Neural cell (in vitro differentiated cells): ENCODE data around the gene USP40. TPM values are rescaled to one million over a fixed set of nuclear protein-coding genes. Genes with fewer than 3 reads are reported as not detected.

ENCODE experiments used
- H2AFZ ChIP-seq: fragments of 200-600, 300-800 bp; sonication (generic), shearing (Covaris generic); 2 replicates; pipeline ENCODE4 v1.6.0; 2014; ENCODE audit warnings: low read depth, mild to moderate bottlenecking, antibody characterized with exemption, low read length, moderate library complexity
- H3F3A ChIP-seq: fragments of 200-600 bp; shearing (Covaris generic); 2 replicates; pipeline ENCODE4 v1.6.1; 2016; ENCODE audit warnings: mild to moderate bottlenecking, moderate library complexity, mixed read lengths, antibody characterized with exemption, low read length; ENCODE audit not compliant: insufficient read depth, poor library complexity, severe bottlenecking
- H3K27ac ChIP-seq: fragments of 200-600, 300-800 bp; sonication (generic), shearing (Covaris generic); 2 replicates; pipeline ENCODE4 v1.5.1; 2014; ENCODE audit warnings: mild to moderate bottlenecking, low read length, moderate library complexity
- H3K27me3 ChIP-seq: fragments of 300-800, 200-600 bp; sonication (generic), shearing (Covaris generic); 2 replicates; pipeline ENCODE4 v1.6.0; 2014; ENCODE audit warnings: mild to moderate bottlenecking, low read depth, low read length, moderate library complexity; ENCODE audit not compliant: insufficient read depth
- H3K36me3 ChIP-seq: fragments of 300-800, 200-600 bp; sonication (generic), shearing (Covaris generic); 2 replicates; pipeline ENCODE4 v1.5.1; 2014; ENCODE audit warnings: mild to moderate bottlenecking, antibody characterized with exemption, low read length, moderate library complexity; ENCODE audit not compliant: insufficient read depth
- H3K4me2 ChIP-seq: fragments of 300-800, 200-600 bp; sonication (generic), shearing (Covaris generic); 2 replicates; pipeline ENCODE4 v1.6.0; 2014; ENCODE audit warnings: mild to moderate bottlenecking, low read length
- H3K4me3 ChIP-seq: fragments of 300-800, 200-600 bp; sonication (generic), shearing (Covaris generic); 2 replicates; pipeline ENCODE4 v1.5.1; 2014; ENCODE audit warnings: mild to moderate bottlenecking, low read length, moderate library complexity
- H3K79me2 ChIP-seq: fragments of 200-600 bp; shearing (Covaris generic); replicated peaks from 2 replicates; pipeline ENCODE4 v1.6.0; 2014; ENCODE audit warnings: mild to moderate bottlenecking, low read length, moderate library complexity; ENCODE audit not compliant: insufficient read depth
- H3K9ac ChIP-seq: fragments of 300-800, 200-600 bp; sonication (generic), shearing (Covaris generic); 2 replicates; pipeline ENCODE4 v1.6.1; 2016; ENCODE audit warnings: mild to moderate bottlenecking, low read length, mixed read lengths
- H3K9me2 ChIP-seq: fragments of 200-600 bp; shearing (Covaris generic); 2 replicates; pipeline ENCODE4 v1.6.1; 2016; ENCODE audit warnings: mild to moderate bottlenecking, low read length, mixed read lengths; ENCODE audit not compliant: insufficient read depth
- H3K9me3 ChIP-seq: fragments of 200-600, 300-800 bp; sonication (generic), shearing (Covaris generic); 2 replicates; pipeline ENCODE4 v1.6.1; 2016; ENCODE audit warnings: mild to moderate bottlenecking, mixed run types, low read length, moderate library complexity, mixed read lengths
- H4K20me1 ChIP-seq: fragments of 200-600 bp; shearing (Covaris generic); 2 replicates; pipeline ENCODE4 v1.6.1; 2016; ENCODE audit warnings: mild to moderate bottlenecking, mixed run types; ENCODE audit not compliant: insufficient read depth
- EP300 ChIP-seq: fragments of 450-650 bp; conservative IDR thresholded peaks from 2 replicates; pipeline ENCODE4 v1.6.1; 2014; ENCODE audit warnings: antibody characterized with exemption, mild to moderate bottlenecking, moderate library complexity; ENCODE audit not compliant: poor library complexity, severe bottlenecking
- EZH2 ChIP-seq: fragments of 200-600, 300-800 bp; shearing (Covaris generic), sonication (generic); IDR thresholded peaks from 2 replicates; pipeline ENCODE4 v1.6.1; 2014; ENCODE audit warnings: antibody characterized with exemption, low read length, borderline replicate concordance, mild to moderate bottlenecking; ENCODE audit not compliant: insufficient read depth, poor library complexity, severe bottlenecking
- MXI1 ChIP-seq: fragments of 450-650 bp; conservative IDR thresholded peaks from 2 replicates; pipeline ENCODE4 v1.6.1; 2014; ENCODE audit warnings: antibody characterized with exemption, mild to moderate bottlenecking; ENCODE audit not compliant: poor library complexity, severe bottlenecking
- POLR2AphosphoS5 ChIP-seq: IDR thresholded peaks from 2 replicates; pipeline ENCODE4 v1.6.1; 2012
- RAD21 ChIP-seq: fragments of 450-650 bp; conservative IDR thresholded peaks from 2 replicates; pipeline ENCODE4 v1.6.1; 2014; ENCODE audit warnings: antibody characterized with exemption, mild to moderate bottlenecking, moderate library complexity
- SMC3 ChIP-seq: fragments of 450-650 bp; conservative IDR thresholded peaks from 2 replicates; pipeline ENCODE4 v1.6.1; 2014; ENCODE audit warnings: antibody characterized with exemption, mild to moderate bottlenecking, moderate library complexity; ENCODE audit not compliant: poor library complexity
- TAF1 ChIP-seq: IDR thresholded peaks from 2 replicates; pipeline ENCODE4 v1.6.1; 2012; ENCODE audit warnings: low read depth
- polyA plus RNA-seq: library from polyadenylated mRNA; depleted of rRNA; stranded (reverse); fragments of >200 nt; gene quantifications from 2 replicates; pipeline ENCODE4 v1.2.3, GENCODE V29; 2014
- TF ChIP-seq, protein P1 (sequence below): fragments of 450-650 bp; IDR thresholded peaks from 2 replicates; pipeline ENCODE4 v1.5.1; 2014; ENCODE audit warnings: antibody characterized with exemption, mild to moderate bottlenecking, moderate library complexity; ENCODE audit not compliant: poor library complexity, severe bottlenecking
- TF ChIP-seq, protein P2 (sequence below): IDR thresholded peaks from 2 replicates; pipeline ENCODE4 v1.6.1; 2012; ENCODE audit warnings: borderline replicate concordance

The USP40 gene
- polyA plus RNA-seq, 1 donor from 2014 or later: 33.3 TPM

DNA sequence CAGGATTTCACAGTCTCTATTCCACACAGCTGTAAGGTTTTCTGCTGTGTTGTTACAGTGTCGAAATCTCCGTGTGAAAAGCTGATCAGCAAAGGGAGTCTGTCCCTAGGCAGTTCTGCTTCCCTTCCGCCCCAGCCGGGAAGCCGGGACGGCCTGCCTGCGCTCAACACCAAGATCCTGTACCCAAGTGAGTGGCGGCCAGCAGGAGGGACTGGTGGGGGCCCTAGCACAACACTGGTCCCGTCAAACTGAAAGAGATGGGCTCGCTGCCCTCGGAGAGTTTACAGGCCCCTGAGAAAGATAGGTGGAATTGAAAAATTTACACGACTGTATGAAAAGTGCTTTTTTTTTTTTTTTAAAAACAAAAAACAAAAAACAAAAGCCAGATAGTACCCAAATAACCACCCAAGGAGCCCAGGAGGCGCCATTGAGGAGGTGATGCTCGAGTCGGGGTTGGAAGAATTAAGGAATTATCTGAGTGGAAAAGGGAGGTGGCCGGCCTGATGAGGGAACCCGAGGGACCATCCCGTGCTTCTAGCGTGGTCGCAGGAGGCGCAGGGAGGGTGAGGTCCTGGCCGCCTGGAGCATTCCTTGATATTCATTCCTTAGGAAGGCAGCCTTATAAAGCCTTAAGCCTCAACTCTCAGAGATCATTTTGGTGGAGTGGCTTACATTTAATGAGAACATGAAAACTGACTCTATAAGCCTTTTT is 115.6 kb downstream of the USP40 start:
- no peaks in the 10 kb centered on the region for H3K27me3 ChIP-seq
- H3F3A ChIP-seq: no peaks in the 10 kb centered on the region
- no peak overlapping the region for H3K27ac ChIP-seq
- TF ChIP-seq RAD21 (no peak), EZH2 (no peak), POLR2AphosphoS5 (no peak), MXI1 (no peak), TAF1 (no peak), SMC3 (no peak), EP300 (no peak)
- TF ChIP-seq, protein P1, sequence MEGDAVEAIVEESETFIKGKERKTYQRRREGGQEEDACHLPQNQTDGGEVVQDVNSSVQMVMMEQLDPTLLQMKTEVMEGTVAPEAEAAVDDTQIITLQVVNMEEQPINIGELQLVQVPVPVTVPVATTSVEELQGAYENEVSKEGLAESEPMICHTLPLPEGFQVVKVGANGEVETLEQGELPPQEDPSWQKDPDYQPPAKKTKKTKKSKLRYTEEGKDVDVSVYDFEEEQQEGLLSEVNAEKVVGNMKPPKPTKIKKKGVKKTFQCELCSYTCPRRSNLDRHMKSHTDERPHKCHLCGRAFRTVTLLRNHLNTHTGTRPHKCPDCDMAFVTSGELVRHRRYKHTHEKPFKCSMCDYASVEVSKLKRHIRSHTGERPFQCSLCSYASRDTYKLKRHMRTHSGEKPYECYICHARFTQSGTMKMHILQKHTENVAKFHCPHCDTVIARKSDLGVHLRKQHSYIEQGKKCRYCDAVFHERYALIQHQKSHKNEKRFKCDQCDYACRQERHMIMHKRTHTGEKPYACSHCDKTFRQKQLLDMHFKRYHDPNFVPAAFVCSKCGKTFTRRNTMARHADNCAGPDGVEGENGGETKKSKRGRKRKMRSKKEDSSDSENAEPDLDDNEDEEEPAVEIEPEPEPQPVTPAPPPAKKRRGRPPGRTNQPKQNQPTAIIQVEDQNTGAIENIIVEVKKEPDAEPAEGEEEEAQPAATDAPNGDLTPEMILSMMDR: no peak
- TF ChIP-seq, protein P2, sequence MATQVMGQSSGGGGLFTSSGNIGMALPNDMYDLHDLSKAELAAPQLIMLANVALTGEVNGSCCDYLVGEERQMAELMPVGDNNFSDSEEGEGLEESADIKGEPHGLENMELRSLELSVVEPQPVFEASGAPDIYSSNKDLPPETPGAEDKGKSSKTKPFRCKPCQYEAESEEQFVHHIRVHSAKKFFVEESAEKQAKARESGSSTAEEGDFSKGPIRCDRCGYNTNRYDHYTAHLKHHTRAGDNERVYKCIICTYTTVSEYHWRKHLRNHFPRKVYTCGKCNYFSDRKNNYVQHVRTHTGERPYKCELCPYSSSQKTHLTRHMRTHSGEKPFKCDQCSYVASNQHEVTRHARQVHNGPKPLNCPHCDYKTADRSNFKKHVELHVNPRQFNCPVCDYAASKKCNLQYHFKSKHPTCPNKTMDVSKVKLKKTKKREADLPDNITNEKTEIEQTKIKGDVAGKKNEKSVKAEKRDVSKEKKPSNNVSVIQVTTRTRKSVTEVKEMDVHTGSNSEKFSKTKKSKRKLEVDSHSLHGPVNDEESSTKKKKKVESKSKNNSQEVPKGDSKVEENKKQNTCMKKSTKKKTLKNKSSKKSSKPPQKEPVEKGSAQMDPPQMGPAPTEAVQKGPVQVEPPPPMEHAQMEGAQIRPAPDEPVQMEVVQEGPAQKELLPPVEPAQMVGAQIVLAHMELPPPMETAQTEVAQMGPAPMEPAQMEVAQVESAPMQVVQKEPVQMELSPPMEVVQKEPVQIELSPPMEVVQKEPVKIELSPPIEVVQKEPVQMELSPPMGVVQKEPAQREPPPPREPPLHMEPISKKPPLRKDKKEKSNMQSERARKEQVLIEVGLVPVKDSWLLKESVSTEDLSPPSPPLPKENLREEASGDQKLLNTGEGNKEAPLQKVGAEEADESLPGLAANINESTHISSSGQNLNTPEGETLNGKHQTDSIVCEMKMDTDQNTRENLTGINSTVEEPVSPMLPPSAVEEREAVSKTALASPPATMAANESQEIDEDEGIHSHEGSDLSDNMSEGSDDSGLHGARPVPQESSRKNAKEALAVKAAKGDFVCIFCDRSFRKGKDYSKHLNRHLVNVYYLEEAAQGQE: no peak
- no peaks in the 10 kb centered on the region for H3K9me2 ChIP-seq
- H2AFZ ChIP-seq: no peak overlapping the region
- H4K20me1 ChIP-seq: no peaks in the 10 kb centered on the region
- no peak overlapping the region for H3K4me2 ChIP-seq
- H3K9ac ChIP-seq: no peak overlapping the region
- H3K4me3 ChIP-seq: no peak overlapping the region
- no peaks in the 10 kb centered on the region for H3K36me3 ChIP-seq
- no peaks in the 10 kb centered on the region for H3K79me2 ChIP-seq
- H3K9me3 ChIP-seq: no peaks in the 10 kb centered on the region

DNA sequence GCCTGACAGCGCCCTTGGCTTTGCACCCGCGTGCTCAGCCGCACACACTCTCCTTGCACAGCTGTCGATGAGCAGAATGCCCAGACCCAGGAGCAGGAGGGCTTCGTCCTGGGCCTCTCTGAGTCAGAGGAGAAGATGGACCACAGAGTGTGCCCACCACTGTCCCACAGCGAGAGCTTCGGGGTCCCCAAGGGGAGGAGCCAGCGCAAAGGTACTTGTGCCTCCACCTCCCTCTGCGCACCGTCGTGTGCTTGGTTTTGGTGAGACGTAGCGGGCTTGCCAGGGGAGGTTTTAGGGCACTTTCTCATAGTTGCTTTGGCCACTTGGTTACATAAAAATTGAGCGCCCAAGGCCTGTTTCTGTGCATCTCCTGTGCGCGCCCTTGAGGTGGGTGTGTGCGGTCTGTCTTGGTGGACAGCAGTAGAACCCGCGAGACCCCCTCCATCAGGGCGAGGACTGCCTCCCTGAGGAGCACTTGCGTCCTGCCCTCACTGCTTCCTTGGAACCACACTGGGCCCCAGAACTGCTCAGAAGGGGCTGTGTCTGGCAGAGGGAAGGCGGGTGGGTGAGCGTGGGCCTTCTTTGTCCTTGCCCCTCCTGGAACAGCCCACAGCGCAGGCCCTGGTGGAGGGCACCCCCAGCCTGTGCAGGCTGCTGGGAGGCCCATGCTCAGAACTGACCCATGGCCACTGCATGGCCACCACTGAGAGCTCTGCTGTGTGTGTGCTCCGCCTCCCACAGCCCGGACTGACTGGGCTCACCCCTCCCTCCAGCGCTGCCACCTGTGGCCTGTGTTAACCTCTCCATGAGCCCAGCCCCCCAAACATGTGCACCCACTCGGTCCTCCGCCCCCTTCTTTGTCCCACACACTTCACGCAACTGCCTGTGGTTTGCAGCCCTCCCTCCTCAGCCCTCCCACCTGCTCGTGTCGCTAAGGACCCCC is 116.4 kb downstream of the USP40 start:
- H3K9ac ChIP-seq: no peak overlapping the region
- TF ChIP-seq, protein P1: no peak
- TF ChIP-seq EZH2 (no peak), TAF1 (no peak), SMC3 (no peak), POLR2AphosphoS5 (no peak), MXI1 (no peak), EP300 (no peak), RAD21 (no peak)
- TF ChIP-seq, protein P2: no peak
- H4K20me1 ChIP-seq: no peaks in the 10 kb centered on the region
- no peaks in the 10 kb centered on the region for H3K27me3 ChIP-seq
- no peaks in the 10 kb centered on the region for H3K9me2 ChIP-seq
- no peak overlapping the region for H3K4me3 ChIP-seq
- H3K9me3 ChIP-seq: no peaks in the 10 kb centered on the region
- H3K79me2 ChIP-seq: no peaks in the 10 kb centered on the region
- no peak overlapping the region for H2AFZ ChIP-seq
- no peaks in the 10 kb centered on the region for H3K36me3 ChIP-seq
- no peak overlapping the region for H3K27ac ChIP-seq
- no peaks in the 10 kb centered on the region for H3F3A ChIP-seq
- H3K4me2 ChIP-seq: no peak overlapping the region
